Lung (tissue), 12 donors: ENCODE data around the gene YRDC. TPM values are rescaled to one million over a fixed set of nuclear protein-coding genes. Genes with fewer than 3 reads are reported as not detected.
"Not testable (repeated sequence)": the region's sequence is repeated elsewhere in the genome, so short reads cannot be mapped to it uniquely, and the experiment has no call there.

Source experiments
- ATAC-seq: fragments of 200-7000 bp; cut with Tn5 transposase; one replicate; pipeline ENCODE4 v1.9.1; 2020; ENCODE audit warnings: moderate number of reproducible peaks; ENCODE audit not compliant: insufficient read depth, low FRiP score
- DNase-seq, 3 donors: peaks; one replicate each; pipeline ENCODE4 v3.0.0-alpha.2; 2013 to 2017
- H3K27ac ChIP-seq, 2 donors: one replicate each; pipeline ENCODE4 v1.5.1; 2013; ENCODE audit warnings: mild to moderate bottlenecking in 2 of 2, moderate library complexity in 2 of 2, control low read depth in 1 of 2, inconsistent platforms in 1 of 2, low read depth in 1 of 2, low read length in 1 of 2
- H3K27me3 ChIP-seq, 3 donors: one replicate each; pipeline ENCODE4 v1.5.1; 2013; ENCODE audit warnings: low read length in 2 of 3; ENCODE audit not compliant: control insufficient read depth in 3 of 3, insufficient read depth in 3 of 3
- H3K36me3 ChIP-seq, 4 donors: one replicate each; pipeline ENCODE4 v1.5.1; 2013; ENCODE audit warnings: low read length in 4 of 4, mild to moderate bottlenecking in 1 of 4, moderate library complexity in 1 of 4; ENCODE audit not compliant: control insufficient read depth in 4 of 4, insufficient read depth in 4 of 4
- H3K4me1 ChIP-seq, 5 donors: one replicate each; pipeline ENCODE4 v1.5.1; 2013; ENCODE audit warnings: low read length in 5 of 5, mild to moderate bottlenecking in 2 of 5, moderate library complexity in 1 of 5; ENCODE audit not compliant: control insufficient read depth in 5 of 5, insufficient read depth in 5 of 5
- H3K4me3 ChIP-seq: one replicate; pipeline ENCODE4 v1.5.1; 2013; ENCODE audit warnings: mild to moderate bottlenecking, control low read depth, moderate library complexity
- H3K9ac ChIP-seq, 2 donors: one replicate each; pipeline ENCODE4 v1.5.1; 2013; ENCODE audit warnings: low read length in 2 of 2, control low read depth in 1 of 2; ENCODE audit not compliant: insufficient read depth in 1 of 2
- H3K9me3 ChIP-seq, 4 donors: one replicate each; pipeline ENCODE4 v1.5.1; 2013; ENCODE audit warnings: low read length in 3 of 4, mild to moderate bottlenecking in 1 of 4, moderate library complexity in 1 of 4; ENCODE audit not compliant: control insufficient read depth in 4 of 4, insufficient read depth in 3 of 4
- WGBS, 2 donors: extraction: QIAGEN DNeasy Blood & Tissue Kit; methylation state at CpG; one replicate each; pipeline ENCODE4 v1.1.7; 2013; 5-methylcytosine and 5-hydroxymethylcytosine counted together
- polyA plus RNA-seq, 2 donors: library from polyadenylated mRNA; stranded (reverse); fragments of 200-250 nt; gene quantifications; one replicate each; pipeline ENCODE4 v1.2.1, GENCODE V29; 2013
- total RNA-seq, 2 donors: library from RNA; depleted of rRNA in 1 of 2; stranded (reverse); fragments of >200 nt in 1 of 2; gene quantifications; one replicate each; pipeline ENCODE4 v1.2.1, GENCODE V29; 2014 to 2021
- TF ChIP-seq, protein P1 (sequence below): IDR thresholded peaks from 2 replicates; pipeline ENCODE4 v1.5.1; 2012; ENCODE audit warnings: mild to moderate bottlenecking; ENCODE audit errors: control extremely low read depth, extremely low read depth
- donor health status: control.
- donor health status: control.
- donor health status: Bipolar disorder and iron deficiency.
- donor health status: healthy.
- donor health status: DM: yes; HTN: yes; CAD: no.

The YRDC gene
- total and polyA plus RNA-seq, 4 donors, result 9.5 to 26.2 (median 15.1) TPM

DNA sequence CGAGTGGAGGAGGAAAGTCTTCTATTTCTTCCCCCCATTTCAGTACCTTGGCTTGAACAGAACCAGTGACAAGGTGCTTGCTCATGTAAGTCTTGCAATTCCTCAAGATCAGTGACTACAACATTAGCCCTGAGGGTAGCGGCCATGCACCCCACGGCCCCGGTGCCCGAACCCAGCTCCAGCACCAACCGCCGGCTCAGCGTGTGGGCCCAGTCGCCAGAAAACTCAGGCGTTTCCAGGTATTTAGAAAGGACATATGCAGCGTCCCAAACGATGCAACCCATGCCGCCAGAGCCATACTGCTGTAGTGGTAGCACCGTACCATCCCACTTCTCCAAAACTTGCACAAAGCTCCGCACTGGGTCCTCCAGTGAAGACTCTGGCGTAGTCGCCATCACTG lies 25.5 kb downstream of the YRDC start:
- H3K9ac ChIP-seq, result no peak overlapping the region
- no peaks in the 10 kb centered on the region for H3K9me3 ChIP-seq
- ATAC-seq (no peak), DNase-seq (no peak)
- no peaks in the 10 kb centered on the region for H3K36me3 ChIP-seq
- H3K4me3 ChIP-seq, result no peak overlapping the region
- 81 to 87% methylated on average over 17 of the region's 17 CpGs for WGBS, 2 donors
- no peak overlapping the region for H3K27ac ChIP-seq
- H3K27me3 ChIP-seq, result peaks cover 0 to 7% (median 0%) of the 10 kb centered on the region in 3 donors
- H3K4me1 ChIP-seq, result no peaks in the 10 kb centered on the region
- TF ChIP-seq, protein P1, sequence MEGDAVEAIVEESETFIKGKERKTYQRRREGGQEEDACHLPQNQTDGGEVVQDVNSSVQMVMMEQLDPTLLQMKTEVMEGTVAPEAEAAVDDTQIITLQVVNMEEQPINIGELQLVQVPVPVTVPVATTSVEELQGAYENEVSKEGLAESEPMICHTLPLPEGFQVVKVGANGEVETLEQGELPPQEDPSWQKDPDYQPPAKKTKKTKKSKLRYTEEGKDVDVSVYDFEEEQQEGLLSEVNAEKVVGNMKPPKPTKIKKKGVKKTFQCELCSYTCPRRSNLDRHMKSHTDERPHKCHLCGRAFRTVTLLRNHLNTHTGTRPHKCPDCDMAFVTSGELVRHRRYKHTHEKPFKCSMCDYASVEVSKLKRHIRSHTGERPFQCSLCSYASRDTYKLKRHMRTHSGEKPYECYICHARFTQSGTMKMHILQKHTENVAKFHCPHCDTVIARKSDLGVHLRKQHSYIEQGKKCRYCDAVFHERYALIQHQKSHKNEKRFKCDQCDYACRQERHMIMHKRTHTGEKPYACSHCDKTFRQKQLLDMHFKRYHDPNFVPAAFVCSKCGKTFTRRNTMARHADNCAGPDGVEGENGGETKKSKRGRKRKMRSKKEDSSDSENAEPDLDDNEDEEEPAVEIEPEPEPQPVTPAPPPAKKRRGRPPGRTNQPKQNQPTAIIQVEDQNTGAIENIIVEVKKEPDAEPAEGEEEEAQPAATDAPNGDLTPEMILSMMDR, result no peak

DNA sequence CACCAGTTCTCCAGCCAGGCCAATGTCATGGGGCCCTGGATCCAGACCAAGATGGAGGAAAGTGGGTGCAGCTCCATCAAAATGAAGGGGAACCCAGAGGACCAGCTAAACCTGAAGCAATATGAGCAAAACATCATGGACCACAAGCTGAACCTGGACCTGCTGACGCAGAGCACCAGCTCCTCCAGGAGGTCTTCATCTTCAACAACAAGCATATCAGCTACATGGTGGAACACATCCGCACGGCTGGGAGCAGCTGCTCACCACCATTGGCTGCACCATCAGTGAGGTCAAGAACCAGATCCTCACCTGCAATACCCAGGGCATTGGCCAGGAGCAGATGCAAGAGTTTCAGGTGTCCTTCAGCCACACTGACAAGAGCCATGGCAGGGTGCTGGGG lies 29.4 kb downstream of the YRDC start:
- DNase-seq (no peak), ATAC-seq (no peak)
- TF ChIP-seq, protein P1, result no peak
- Histone ChIP-seq H3K4me1 (no peaks in the 10 kb centered on the region), H3K9ac (no peak overlapping the region), H3K9me3 (peaks cover 0 to under 1% (median 0%) of the 10 kb centered on the region in 4 donors), H3K27me3 (peaks cover 0 to 7% (median 0%) of the 10 kb centered on the region in 3 donors), H3K27ac (no peak overlapping the region), H3K4me3 (no peak overlapping the region), H3K36me3 (no peaks in the 10 kb centered on the region)
- 90 to 92% methylated on average over 3 of the region's 3 CpGs for WGBS, 2 donors

DNA sequence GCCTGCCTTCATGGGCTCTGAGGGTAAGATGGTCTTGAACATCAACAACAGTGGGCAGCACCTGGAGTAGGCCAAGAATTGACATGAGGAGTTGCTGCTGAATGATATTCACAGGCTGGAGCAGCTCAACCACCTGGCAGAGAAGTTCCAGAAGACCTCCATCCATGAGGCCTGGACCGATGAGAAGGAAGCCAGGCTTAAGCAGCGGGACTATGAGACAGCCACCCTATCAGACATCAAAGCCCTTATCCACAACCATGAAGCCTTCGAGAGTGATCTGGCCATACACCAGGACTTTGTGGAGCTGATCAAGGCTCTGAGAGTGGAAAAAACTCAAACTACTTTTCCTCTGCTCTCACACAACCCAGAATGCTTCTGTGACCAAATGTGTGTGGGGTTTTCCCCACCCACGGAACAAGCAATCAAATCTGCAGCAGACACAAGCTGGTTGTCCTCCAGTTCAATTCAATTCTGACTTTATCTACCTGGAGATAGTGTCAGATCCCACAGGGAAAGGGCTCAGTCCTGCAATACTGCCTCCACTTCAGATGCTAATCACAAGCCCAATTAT lies 31.0 kb downstream of the YRDC start:
- Histone ChIP-seq H3K9ac (no peak overlapping the region), H3K27ac (no peak overlapping the region), H3K36me3 (no peaks in the 10 kb centered on the region), H3K4me1 (no peaks in the 10 kb centered on the region), H3K27me3 (peaks cover 0 to 7% (median 0%) of the 10 kb centered on the region in 3 donors), H3K9me3 (peaks cover 0 to 1% (median 0%) of the 10 kb centered on the region in 4 donors), H3K4me3 (no peak overlapping the region)
- no peak for DNase-seq
- ATAC-seq, result no peak
- 78 to 80% methylated on average over 4 of the region's 4 CpGs for WGBS, 2 donors
- TF ChIP-seq, protein P1, result no peak

DNA sequence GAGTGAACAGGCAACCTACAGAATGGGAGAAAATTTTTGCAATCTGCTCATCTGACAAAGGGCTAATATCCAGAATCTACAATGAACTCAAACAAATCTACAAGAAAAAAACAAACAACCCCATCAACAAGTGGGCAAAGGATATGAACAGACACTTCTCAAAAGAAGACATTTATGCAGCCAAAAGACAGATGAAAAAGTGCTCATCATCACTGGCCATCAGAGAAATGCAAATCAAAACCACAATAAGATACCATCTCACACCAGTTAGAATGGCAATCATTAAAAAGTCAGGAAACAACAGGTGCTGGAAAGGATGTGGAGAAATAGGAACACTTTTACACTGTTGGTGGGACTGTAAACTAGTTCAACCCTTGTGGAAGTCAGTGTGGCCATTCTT lies 36.6 kb downstream of the YRDC start:
- DNase-seq, H3K4me1 ChIP-seq, H3K9me3 ChIP-seq, H3K9ac ChIP-seq, ATAC-seq, H3K36me3 ChIP-seq, H3K27ac ChIP-seq, H3K4me3 ChIP-seq: not testable (repeated sequence)
- peaks cover 0 to 12% (median 4%) of the 10 kb centered on the region in 3 donors for H3K27me3 ChIP-seq
